Stimulated activated naive CD8-positive, alpha-beta T cell treated with anti-CD3 and anti-CD28 coated beads, Interleukin-15, Interleukin-2, amounts not matched to agents 100 ng/mL and 50 ng/mL, for 24 hours (primary cell): Measurements from ENCODE around the gene CCL21.

Experiments used
- H3K27ac Mint-ChIP-seq: one replicate; pipeline ENCODE4 v1.8.0; 2021; ENCODE audit warnings: mild to moderate bottlenecking, mixed read lengths
- H3K27me3 Mint-ChIP-seq: one replicate; pipeline ENCODE4 v1.8.0; 2021; ENCODE audit warnings: mixed read lengths
- H3K36me3 Mint-ChIP-seq: one replicate; pipeline ENCODE4 v1.8.0; 2021; ENCODE audit warnings: low read depth, mixed read lengths
- H3K4me1 Mint-ChIP-seq: one replicate; pipeline ENCODE4 v1.8.0; 2021; ENCODE audit warnings: low read depth, mixed read lengths
- H3K4me3 Mint-ChIP-seq: one replicate; pipeline ENCODE4 v1.8.0; 2021; ENCODE audit warnings: mild to moderate bottlenecking, mixed read lengths
- H3K9me3 Mint-ChIP-seq: one replicate; pipeline ENCODE4 v1.8.0; 2021; ENCODE audit warnings: mixed read lengths

CCL21 gene

GRCh38 chr9:34717996-34718614, 8.2 kb upstream of the CCL21 start:
- Mint-ChIP-seq H3K4me3 (no peak overlapping the region), H3K9me3 (no peaks in the 10 kb centered on the region), H3K27me3 (peaks cover 11% of the 10 kb centered on the region), H3K36me3 (no peaks in the 10 kb centered on the region), H3K27ac (no peak overlapping the region), H3K4me1 (no peaks in the 10 kb centered on the region)

DNA sequence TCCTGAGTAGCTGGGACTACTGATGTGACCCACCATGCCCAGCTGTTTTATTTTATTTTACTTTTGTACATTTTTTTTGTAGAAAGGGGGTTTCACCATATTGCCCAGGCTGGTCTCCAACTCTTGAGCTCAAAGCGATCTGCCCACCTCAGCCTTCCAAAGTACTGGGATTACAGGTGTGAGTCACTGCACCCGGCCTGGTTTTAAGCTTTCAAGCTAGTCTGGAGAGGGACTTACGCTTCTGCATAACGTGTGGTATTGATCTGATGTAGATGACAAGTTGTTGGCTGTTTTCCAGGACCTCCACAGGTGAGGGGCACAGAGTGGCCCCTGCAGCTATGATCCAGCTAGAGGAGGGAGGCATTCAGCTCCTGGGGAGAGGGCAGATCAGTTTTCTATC, 6.8 kb upstream of the CCL21 start:
- H3K4me1 Mint-ChIP-seq: no peaks in the 10 kb centered on the region
- no peaks in the 10 kb centered on the region for H3K9me3 Mint-ChIP-seq
- H3K27ac Mint-ChIP-seq: no peak overlapping the region
- H3K36me3 Mint-ChIP-seq: no peaks in the 10 kb centered on the region
- H3K4me3 Mint-ChIP-seq: no peak overlapping the region
- peaks cover 21% of the 10 kb centered on the region for H3K27me3 Mint-ChIP-seq

DNA sequence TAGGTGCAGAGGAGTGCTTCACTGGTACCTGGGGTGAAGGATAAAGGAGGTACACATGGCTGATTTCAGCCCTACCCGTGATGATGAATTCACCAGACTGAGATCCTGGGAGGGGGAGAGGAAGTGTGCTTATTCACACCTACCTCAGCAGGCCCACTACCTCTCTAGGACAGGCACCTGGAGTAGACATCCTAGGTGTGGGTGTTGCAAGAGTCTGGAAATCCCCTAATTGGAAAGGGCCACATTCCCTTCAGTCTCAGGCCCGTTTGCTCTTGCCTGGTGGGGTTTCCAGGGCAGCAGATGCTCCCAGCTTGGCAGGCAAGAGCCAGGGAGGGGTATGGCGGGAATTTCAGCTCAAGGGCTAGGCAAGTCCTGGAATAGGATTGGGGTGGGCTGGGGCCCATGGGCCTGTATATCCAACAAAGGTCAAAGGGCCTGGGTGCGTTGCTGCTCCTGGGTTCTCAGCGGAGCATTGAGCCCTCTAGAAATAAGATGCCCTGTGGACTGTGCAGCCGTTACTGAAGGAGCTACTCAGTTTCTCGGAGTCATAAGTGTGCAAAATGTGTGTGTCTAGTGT, 5.8 kb upstream of the CCL21 start:
- H3K9me3 Mint-ChIP-seq: no peaks in the 10 kb centered on the region
- no peak overlapping the region for H3K27ac Mint-ChIP-seq
- no peaks in the 10 kb centered on the region for H3K36me3 Mint-ChIP-seq
- H3K27me3 Mint-ChIP-seq: peaks cover 19% of the 10 kb centered on the region
- no peaks in the 10 kb centered on the region for H3K4me1 Mint-ChIP-seq
- H3K4me3 Mint-ChIP-seq: no peak overlapping the region

- Mint-ChIP-seq H3K36me3 (no peaks in the 10 kb centered on the region), H3K4me3 (no peak overlapping the region), H3K27me3 (peaks cover 17% of the 10 kb centered on the region), H3K4me1 (no peaks in the 10 kb centered on the region), H3K27ac (no peak overlapping the region), H3K9me3 (no peaks in the 10 kb centered on the region)
Measured at GRCh38 chr9:34714007-34714406, 4.1 kb upstream of the CCL21 start.

- Mint-ChIP-seq H3K36me3 (no peaks in the 10 kb centered on the region), H3K27me3 (peaks cover 13% of the 10 kb centered on the region), H3K9me3 (no peaks in the 10 kb centered on the region), H3K4me1 (no peaks in the 10 kb centered on the region), H3K27ac (no peak overlapping the region), H3K4me3 (no peak overlapping the region)
Measured at GRCh38 chr9:34712140-34712539, 2.2 kb upstream of the CCL21 start.

GRCh38 chr9:34709196-34709978, 549 bp downstream of the CCL21 start:
- Mint-ChIP-seq H3K27me3 (peaks cover 13% of the 10 kb centered on the region), H3K36me3 (no peaks in the 10 kb centered on the region), H3K4me1 (no peaks in the 10 kb centered on the region), H3K9me3 (no peaks in the 10 kb centered on the region), H3K4me3 (no peak overlapping the region), H3K27ac (no peak overlapping the region)

DNA sequence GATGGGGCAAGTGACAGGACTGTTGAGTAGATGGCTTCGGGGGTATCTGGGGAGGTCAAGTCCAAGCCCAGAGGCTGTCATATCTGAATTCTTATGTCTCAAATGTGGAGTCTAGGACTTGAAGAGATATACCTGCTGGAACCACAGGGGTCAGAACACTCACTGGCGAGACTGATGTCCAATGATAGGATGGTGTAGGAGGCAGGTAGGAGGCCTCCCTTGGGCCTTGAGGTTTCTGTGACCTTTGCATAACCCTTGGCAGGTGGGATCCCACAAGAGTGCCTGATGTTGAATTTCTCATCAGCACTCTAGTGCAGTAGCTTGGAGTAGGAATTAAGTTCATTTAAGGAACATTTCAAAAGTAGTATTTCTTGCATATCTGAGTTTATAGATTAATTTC, 2.8 kb downstream of the CCL21 start:
- Mint-ChIP-seq H3K27ac (no peak overlapping the region), H3K27me3 (peaks cover 4% of the 10 kb centered on the region), H3K4me1 (peaks cover under 1% of the 10 kb centered on the region), H3K36me3 (no peaks in the 10 kb centered on the region), H3K4me3 (no peak overlapping the region), H3K9me3 (no peaks in the 10 kb centered on the region)

DNA sequence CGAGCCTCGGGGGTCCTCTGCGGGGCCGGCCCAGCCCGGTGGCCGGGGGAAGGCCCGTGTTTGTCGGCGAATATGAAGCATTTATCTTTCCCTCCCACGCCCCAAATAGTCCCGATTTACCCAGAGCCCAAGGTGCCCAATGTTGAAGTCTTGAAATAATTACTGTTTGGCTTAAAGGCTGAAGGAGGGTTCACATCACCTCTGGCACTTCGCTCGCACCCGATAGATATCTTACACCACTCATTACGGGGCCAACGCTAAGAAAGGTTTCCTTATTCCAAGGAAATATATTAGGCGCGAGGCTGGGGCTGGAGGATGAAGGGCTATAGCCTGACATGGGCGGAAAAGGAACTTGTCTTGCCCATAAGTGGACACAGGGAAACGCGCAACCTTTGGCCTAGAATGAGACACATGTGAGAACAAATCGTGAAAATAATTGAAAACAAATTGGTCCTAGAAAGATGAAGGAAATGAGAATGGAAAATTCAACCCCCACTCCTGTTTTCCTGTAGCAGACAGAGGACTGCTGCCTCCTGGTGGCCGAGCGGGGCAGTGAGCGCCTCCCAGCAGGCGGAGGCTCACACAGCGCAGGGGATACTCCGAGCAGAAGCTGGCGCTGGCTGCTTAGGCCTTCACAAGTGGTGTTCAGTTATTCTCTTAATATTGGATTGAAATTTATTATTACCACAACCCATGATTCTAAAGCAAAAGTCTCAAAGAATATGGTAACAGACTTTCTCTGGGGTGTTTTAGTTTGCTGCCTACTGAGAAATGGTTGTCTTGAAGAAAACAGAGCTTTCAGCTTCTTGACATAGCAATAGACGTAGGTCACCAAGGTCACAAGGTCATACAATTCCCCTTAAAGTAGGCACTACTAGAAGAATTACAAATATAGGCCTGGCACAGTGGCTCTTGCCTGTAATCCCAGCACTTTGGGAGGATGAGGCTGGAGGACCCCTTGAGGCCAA, 7.9 kb downstream of the CCL21 start:
- peak overlapping the region; percentile 32 for H3K27ac Mint-ChIP-seq
- no peaks in the 10 kb centered on the region for H3K9me3 Mint-ChIP-seq
- peaks cover 10% of the 10 kb centered on the region for H3K27me3 Mint-ChIP-seq
- peaks cover 8% of the 10 kb centered on the region for H3K4me1 Mint-ChIP-seq
- H3K36me3 Mint-ChIP-seq: no peaks in the 10 kb centered on the region
- H3K4me3 Mint-ChIP-seq: peak overlapping the region; percentile 81

DNA sequence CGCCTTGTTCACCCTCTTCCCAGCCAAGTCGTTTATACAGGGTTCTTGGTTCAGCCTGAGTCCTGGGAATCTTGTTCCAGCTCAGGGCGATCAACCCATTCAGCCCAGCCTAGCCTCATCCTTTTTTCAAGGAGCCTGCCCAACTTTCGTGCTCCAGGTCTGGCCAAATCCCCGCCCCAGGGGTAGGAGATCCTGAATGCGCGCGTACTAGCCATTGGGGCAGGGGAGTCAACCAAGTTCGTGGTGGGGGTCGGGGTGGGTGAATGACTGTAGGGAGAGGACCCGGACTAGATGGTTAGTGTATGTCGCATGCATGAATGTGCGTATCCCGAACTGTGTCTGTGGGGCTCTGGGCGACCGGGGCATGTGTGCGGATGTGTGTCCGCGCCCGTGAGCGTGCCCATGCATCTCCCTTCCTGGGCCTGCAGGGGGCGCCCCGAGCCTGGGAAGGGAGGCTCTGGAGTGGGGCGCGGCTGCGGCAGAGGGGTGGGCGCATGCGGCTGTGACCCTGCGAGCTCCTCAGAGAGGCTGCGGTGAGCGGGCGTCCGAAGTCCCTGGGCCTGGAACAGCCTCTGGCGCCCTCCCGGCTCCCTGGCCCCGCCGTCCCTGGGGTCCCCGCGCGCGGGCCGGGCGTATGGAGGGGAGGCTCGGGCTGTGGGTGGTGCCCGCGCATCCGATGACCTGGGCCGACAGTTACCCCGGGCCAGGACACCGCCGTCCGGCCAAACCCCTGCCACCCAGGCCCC, 8.7 kb downstream of the CCL21 start:
- peaks cover 10% of the 10 kb centered on the region for H3K27me3 Mint-ChIP-seq

DNA sequence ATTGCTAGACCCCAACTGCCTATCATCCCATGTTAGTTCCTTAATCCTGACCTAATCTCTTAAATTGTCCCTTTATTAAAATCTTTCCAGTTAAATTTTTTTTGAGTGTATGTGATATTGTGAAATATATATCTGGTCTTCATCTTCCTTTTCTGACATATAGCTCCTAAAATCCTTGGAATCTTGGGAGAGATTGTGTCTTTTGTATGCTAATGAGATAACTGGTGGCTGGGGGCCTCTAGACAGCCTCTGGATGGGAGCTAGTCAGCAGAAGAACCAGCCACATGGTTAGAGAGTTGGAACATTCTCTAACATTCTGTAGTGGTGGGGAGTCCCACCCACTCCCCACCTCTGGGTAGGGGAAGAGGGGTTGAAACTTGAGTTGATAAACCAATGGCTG, 15.1 kb downstream of the CCL21 start:
- no peaks in the 10 kb centered on the region for H3K4me1 Mint-ChIP-seq
- no peak overlapping the region for H3K27ac Mint-ChIP-seq
- no peak overlapping the region for H3K4me3 Mint-ChIP-seq
- no peaks in the 10 kb centered on the region for H3K9me3 Mint-ChIP-seq
- H3K27me3 Mint-ChIP-seq: peaks cover 1% of the 10 kb centered on the region
- no peaks in the 10 kb centered on the region for H3K36me3 Mint-ChIP-seq

More for the DNA sequence above, 8.7 kb downstream of the CCL21 start:
- Mint-ChIP-seq H3K36me3 (no peaks in the 10 kb centered on the region), H3K4me3 (peak overlapping the region; percentile 81), H3K27ac (no peak overlapping the region), H3K4me1 (peaks cover 8% of the 10 kb centered on the region), H3K9me3 (no peaks in the 10 kb centered on the region)

GRCh38 chr9:34693560-34693959, 16.4 kb downstream of the CCL21 start:
- Mint-ChIP-seq H3K36me3 (no peaks in the 10 kb centered on the region), H3K4me3 (no peak overlapping the region), H3K4me1 (no peaks in the 10 kb centered on the region), H3K27me3 (no peaks in the 10 kb centered on the region), H3K27ac (no peak overlapping the region), H3K9me3 (no peaks in the 10 kb centered on the region)

DNA sequence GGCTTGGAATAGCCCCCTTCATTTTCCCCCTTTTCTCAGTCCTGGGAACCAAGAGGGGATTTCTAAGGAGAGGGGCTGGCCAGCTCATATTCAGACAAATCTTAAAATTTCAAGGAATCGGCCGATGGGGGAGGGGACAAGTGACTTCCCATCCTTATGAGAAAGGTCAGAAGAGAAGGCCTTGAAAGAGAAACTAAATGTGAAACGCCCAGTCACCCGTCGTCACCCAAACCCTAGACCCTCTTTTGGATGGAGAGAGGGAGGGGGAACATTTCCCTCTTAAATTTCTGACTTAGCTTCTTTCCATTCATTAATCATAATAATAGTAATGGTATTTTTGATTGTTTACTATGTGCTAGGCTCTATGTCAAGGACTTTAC, 18.0 kb downstream of the CCL21 start:
- Mint-ChIP-seq H3K4me3 (no peak overlapping the region), H3K27me3 (no peaks in the 10 kb centered on the region), H3K4me1 (no peaks in the 10 kb centered on the region), H3K9me3 (no peaks in the 10 kb centered on the region), H3K27ac (no peak overlapping the region), H3K36me3 (no peaks in the 10 kb centered on the region)

GRCh38 chr9:34690983-34691935, 18.7 kb downstream of the CCL21 start, which contains the start of gene CCL19:
TSS of gene CCL19 (minus strand) at chr9:34691276. CDS start at chr9:34691139, 137 bp downstream.
- H3K9me3 Mint-ChIP-seq: no peaks in the 10 kb centered on the region
- H3K27me3 Mint-ChIP-seq: no peaks in the 10 kb centered on the region
- no peaks in the 10 kb centered on the region for H3K4me1 Mint-ChIP-seq
- H3K4me3 Mint-ChIP-seq: no peak within 1 kb of the TSS
- no peaks in the 10 kb centered on the region for H3K36me3 Mint-ChIP-seq
- H3K27ac Mint-ChIP-seq: no peak within 1 kb of the TSS
